Spleen (tissue), 11 donors: ENCODE measurements around the gene ETV3. TPM values are rescaled to one million over a fixed set of nuclear protein-coding genes. Genes with fewer than 3 reads are reported as not detected.

ENCODE experiments used
- DNase-seq: peaks from one replicate; pipeline ENCODE4 v3.0.0-alpha.2; 2020
- H3K27ac ChIP-seq, 8 donors: fragments of 200-600 bp; sonication (generic) in 7 of 8; 1 replicate in 4 of 8; 2 replicates in 4 of 8; pipeline versions ENCODE4 v1.5.0 to v1.8.0; 2016 to 2021; ENCODE audit warnings: inconsistent platforms in 4 of 8, mild to moderate bottlenecking in 4 of 8, moderate library complexity in 1 of 8
- H3K27me3 ChIP-seq, 7 donors: fragments of 200-600 bp; sonication (generic) in 6 of 7; replicated peaks in 1 of 7; 1 replicate in 4 of 7; 2 replicates in 3 of 7; pipeline versions ENCODE4 v1.5.0 to v1.8.0; 2016 to 2021; ENCODE audit warnings: inconsistent platforms in 3 of 7, mild to moderate bottlenecking in 1 of 7
- H3K36me3 ChIP-seq, 6 donors: fragments of 200-600 bp; sonication (generic) in 5 of 6; 1 replicate in 4 of 6; 2 replicates in 2 of 6; pipeline versions ENCODE4 v1.5.0 to v1.8.0; 2016 to 2021; ENCODE audit warnings: inconsistent platforms in 2 of 6
- H3K4me1 ChIP-seq, 6 donors: fragments of 200-600 bp; sonication (generic) in 5 of 6; 1 replicate in 3 of 6; 2 replicates in 3 of 6; pipeline versions ENCODE4 v1.5.0 to v1.8.0; 2016 to 2021; ENCODE audit warnings: inconsistent platforms in 3 of 6
- H3K4me3 ChIP-seq, 8 donors: fragments of 200-600 bp; sonication (generic) in 7 of 8; 1 replicate in 4 of 8; 2 replicates in 4 of 8; pipeline versions ENCODE4 v1.5.0 to v1.8.0; 2016 to 2021; ENCODE audit warnings: inconsistent platforms in 4 of 8, mild to moderate bottlenecking in 4 of 8, moderate library complexity in 2 of 8
- H3K9me3 ChIP-seq, 8 donors: fragments of 200-600 bp; sonication (generic) in 7 of 8; 1 replicate in 4 of 8; 2 replicates in 4 of 8; pipeline versions ENCODE4 v1.5.0 to v1.8.0; 2016 to 2021; ENCODE audit warnings: inconsistent platforms in 4 of 8
- POLR2A ChIP-seq, 3 donors: fragments of 450-650 bp; IDR thresholded peaks; one replicate each; pipeline ENCODE4 v1.5.1; 2017; ENCODE audit warnings: antibody characterized with exemption in 3 of 3, mild to moderate bottlenecking in 1 of 3
- POLR2AphosphoS5 ChIP-seq, 3 donors: sonication (generic); formaldehyde crosslinking; IDR thresholded peaks; one replicate each; pipeline ENCODE4 v1.5.1; 2017; ENCODE audit warnings: antibody characterized with exemption in 3 of 3
- WGBS, 5 donors: extraction: QIAGEN DNeasy Blood & Tissue Kit in 3 of 5; methylation state at CpG; one replicate each; pipeline versions ENCODE4 v1.1.5 to v1.1.7; 2013 to 2018; 5-methylcytosine and 5-hydroxymethylcytosine counted together
- intact Hi-C: fragments of 100-400 bp; cut with DNase I; formaldehyde crosslinking; loops from one replicate; pipeline ENCODE4 v1.15.0; 2023; ENCODE audit warnings: low total_unique reads
- polyA plus RNA-seq, 3 donors: library from polyadenylated mRNA; stranded (reverse); fragments of 200-250 nt; gene quantifications; one replicate each; pipeline ENCODE4 v1.2.1, GENCODE V29; 2013
- total RNA-seq, 7 donors: library from RNA; depleted of rRNA in 3 of 7; stranded (reverse); fragments of >200 nt in 3 of 7; fragmentation: NEBNext Ultra II Directional in 4 of 7; extraction: Animal tissue kit (Norgen Biotek cat#: 25700) in 4 of 7; gene quantifications; one replicate each; pipeline versions ENCODE4 v1.1.0 to v1.2.1, GENCODE V29; 2016 to 2021
- TF ChIP-seq, protein P1 (sequence below), 11 experiments: fragments of 200-600 bp in 7 of 11; fragments of 450-650 bp in 4 of 11; sonication (generic) in 4 of 11; IDR thresholded peaks in 8 of 11; conservative IDR thresholded peaks in 3 of 11; 1 replicate in 7 of 11; 2 replicates in 4 of 11; pipeline versions ENCODE4 v1.4.0 to v1.8.0; 2016 to 2021; ENCODE audit warnings: antibody characterized with exemption in 11 of 11, inconsistent platforms in 4 of 11, mild to moderate bottlenecking in 1 of 11
- donor health status: healthy with polysubstance abuse.
- donor health status: DM: no; HTN: no; CAD: no; lungs with moderate emphysema.
- donor health status: DM: no; HTN: no; CAD: no.
- donor health status: Bipolar disorder and iron deficiency.
- donor health status: healthy.
- donor health status: DM: no; HTN: no; CAD: no.
- donor health status: DM: yes; HTN: yes; CAD: no.

Gene ETV3
- total and polyA plus RNA-seq, 10 donors, result 4.2 to 35.9 (median 20.8) TPM

DNA sequence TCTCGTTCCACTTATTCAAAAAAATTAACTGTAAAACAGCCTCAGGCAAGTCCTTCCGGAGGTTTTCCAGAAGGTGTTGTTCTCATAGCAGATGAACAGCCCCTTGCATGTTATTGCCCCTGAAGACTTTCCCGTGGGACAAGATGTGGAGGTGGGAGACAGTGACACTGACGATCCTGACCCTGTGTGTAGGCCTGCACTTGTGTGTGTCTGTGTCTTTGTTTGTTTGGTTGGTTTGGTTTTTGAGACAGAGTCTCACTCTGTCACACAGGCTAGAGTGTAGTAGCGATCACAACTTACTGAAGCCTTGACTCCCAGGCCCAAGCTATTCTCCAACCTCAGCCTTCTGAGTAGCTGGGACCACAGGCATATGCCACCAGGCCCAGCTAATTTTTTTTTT, 51.2 kb downstream of the ETV3 start:
- H3K27ac ChIP-seq, result no peak overlapping the region
- H3K4me1 ChIP-seq, result peaks cover 0 to 10% (median 4%) of the 10 kb centered on the region in 6 donors
- no peak for DNase-seq
- TF ChIP-seq, protein P1, sequence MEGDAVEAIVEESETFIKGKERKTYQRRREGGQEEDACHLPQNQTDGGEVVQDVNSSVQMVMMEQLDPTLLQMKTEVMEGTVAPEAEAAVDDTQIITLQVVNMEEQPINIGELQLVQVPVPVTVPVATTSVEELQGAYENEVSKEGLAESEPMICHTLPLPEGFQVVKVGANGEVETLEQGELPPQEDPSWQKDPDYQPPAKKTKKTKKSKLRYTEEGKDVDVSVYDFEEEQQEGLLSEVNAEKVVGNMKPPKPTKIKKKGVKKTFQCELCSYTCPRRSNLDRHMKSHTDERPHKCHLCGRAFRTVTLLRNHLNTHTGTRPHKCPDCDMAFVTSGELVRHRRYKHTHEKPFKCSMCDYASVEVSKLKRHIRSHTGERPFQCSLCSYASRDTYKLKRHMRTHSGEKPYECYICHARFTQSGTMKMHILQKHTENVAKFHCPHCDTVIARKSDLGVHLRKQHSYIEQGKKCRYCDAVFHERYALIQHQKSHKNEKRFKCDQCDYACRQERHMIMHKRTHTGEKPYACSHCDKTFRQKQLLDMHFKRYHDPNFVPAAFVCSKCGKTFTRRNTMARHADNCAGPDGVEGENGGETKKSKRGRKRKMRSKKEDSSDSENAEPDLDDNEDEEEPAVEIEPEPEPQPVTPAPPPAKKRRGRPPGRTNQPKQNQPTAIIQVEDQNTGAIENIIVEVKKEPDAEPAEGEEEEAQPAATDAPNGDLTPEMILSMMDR (IDR thresholded peaks at IDR 0.05 in 8 of 11, conservative IDR thresholded peaks at IDR 0.05 in 3 of 11), result no peak
- TF ChIP-seq POLR2A (IDR thresholded peaks at IDR 0.05), result no peak
- TF ChIP-seq POLR2AphosphoS5 (IDR thresholded peaks at IDR 0.05), result no peak
- H3K36me3 ChIP-seq, result no peaks in the 10 kb centered on the region
- H3K4me3 ChIP-seq, result no peak overlapping the region
- H3K9me3 ChIP-seq, result no peaks in the 10 kb centered on the region
- WGBS, 5 donors, result 91 to 96% (median 95%) methylated on average over 4 to 5 of the region's 5 CpGs
- peaks cover 0 to 15% (median 0%) of the 10 kb centered on the region in 7 donors for H3K27me3 ChIP-seq
- intact Hi-C loops, result no loop called here

- DNase-seq, result no peak
- Histone ChIP-seq H3K4me1 (peaks cover 0 to 10% (median 4%) of the 10 kb centered on the region in 6 donors), H3K36me3 (no peaks in the 10 kb centered on the region), H3K4me3 (no peak overlapping the region), H3K27me3 (peaks cover 0 to 15% (median 0%) of the 10 kb centered on the region in 7 donors), H3K9me3 (no peaks in the 10 kb centered on the region), H3K27ac (no peak overlapping the region)
- intact Hi-C loops, result no loop called here
- 78 to 90% (median 87%) methylated on average over 6 of the region's 6 CpGs for WGBS, 5 donors
- TF ChIP-seq POLR2AphosphoS5 (IDR thresholded peaks at IDR 0.05) (no peak), POLR2A (IDR thresholded peaks at IDR 0.05) (no peak)
- TF ChIP-seq, protein P1 (IDR thresholded peaks at IDR 0.05 in 8 of 11, conservative IDR thresholded peaks at IDR 0.05 in 3 of 11), result no peak
Observed at GRCh38 chr1:157086299-157086698, 51.9 kb downstream of the ETV3 start.

- DNase-seq, result no peak
- 44 to 92% (median 73%) methylated on average over 5 of the region's 5 CpGs for WGBS, 5 donors
- TF ChIP-seq, protein P1 (IDR thresholded peaks at IDR 0.05 in 8 of 11, conservative IDR thresholded peaks at IDR 0.05 in 3 of 11), result no peak
- TF ChIP-seq POLR2AphosphoS5 (IDR thresholded peaks at IDR 0.05), result no peak
- no peak overlapping the region for H3K27ac ChIP-seq
- H3K36me3 ChIP-seq, result no peaks in the 10 kb centered on the region
- no peaks in the 10 kb centered on the region for H3K9me3 ChIP-seq
- H3K4me3 ChIP-seq, result no peak overlapping the region
- intact Hi-C loops, result no loop called here
- H3K4me1 ChIP-seq, result peaks cover 0 to 6% (median 2%) of the 10 kb centered on the region in 6 donors
- H3K27me3 ChIP-seq, result peaks cover 0 to 8% (median 0%) of the 10 kb centered on the region in 7 donors
Observed at GRCh38 chr1:157085421-157085820, 52.8 kb downstream of the ETV3 start.

- no peak overlapping the region for H3K27ac ChIP-seq
- DNase-seq, result no peak
- TF ChIP-seq, protein P1 (IDR thresholded peaks at IDR 0.05 in 8 of 11, conservative IDR thresholded peaks at IDR 0.05 in 3 of 11), result no peak
- no peak for TF ChIP-seq POLR2A (IDR thresholded peaks at IDR 0.05)
- TF ChIP-seq POLR2AphosphoS5 (IDR thresholded peaks at IDR 0.05), result no peak
- WGBS, 5 donors, result 73 to 84% (median 80%) methylated on average over 5 of the region's 5 CpGs
- no peaks in the 10 kb centered on the region for H3K36me3 ChIP-seq
- peaks cover 0 to 1% (median 0%) of the 10 kb centered on the region in 7 donors for H3K27me3 ChIP-seq
- intact Hi-C loops, result no loop called here
- no peaks in the 10 kb centered on the region for H3K4me1 ChIP-seq
- no peak overlapping the region for H3K4me3 ChIP-seq
- H3K9me3 ChIP-seq, result no peaks in the 10 kb centered on the region
Observed at GRCh38 chr1:157084720-157085119, 53.5 kb downstream of the ETV3 start.
